ACC112 (cell line): Measurements from ENCODE around the gene PRKCZ.

ENCODE experiments used
- H2AFZ ChIP-seq: fragments of 200-600 bp; sonication (generic); one replicate; pipeline ENCODE4 v1.6.0; 2017; ENCODE audit warnings: antibody characterized with exemption, low read length; ENCODE audit not compliant: unreplicated experiment
- H3K27ac ChIP-seq: fragments of 200-600 bp; sonication (generic); 2 replicates; pipeline ENCODE4 v1.5.1; 2014; ENCODE audit warnings: low read depth, mild to moderate bottlenecking, antibody characterized with exemption, low read length, moderate library complexity
- H3K27me3 ChIP-seq: fragments of 200-600 bp; sonication (generic); 2 replicates; pipeline ENCODE4 v1.6.1; 2014; ENCODE audit warnings: mild to moderate bottlenecking, antibody characterized with exemption, low read length, moderate library complexity, mixed read lengths; ENCODE audit not compliant: insufficient read depth
- H3K36me3 ChIP-seq: fragments of 200-600 bp; sonication (generic); 2 replicates; pipeline ENCODE4 v1.6.1; 2016; ENCODE audit warnings: mild to moderate bottlenecking, antibody characterized with exemption, low read length, moderate library complexity, mixed read lengths; ENCODE audit not compliant: insufficient read depth
- H3K4me1 ChIP-seq: fragments of 200-600 bp; sonication (generic); one replicate; pipeline ENCODE4 v1.6.1; 2016; ENCODE audit warnings: low read length, mixed read lengths; ENCODE audit not compliant: insufficient read depth, unreplicated experiment, control insufficient read depth
- H3K4me3 ChIP-seq: fragments of 200-600 bp; sonication (generic); 2 replicates; pipeline ENCODE4 v1.5.1; 2014; ENCODE audit warnings: mild to moderate bottlenecking, low read depth, low read length
- H3K79me2 ChIP-seq: fragments of 200-600 bp; sonication (generic); one replicate; pipeline ENCODE4 v1.6.0; 2016; ENCODE audit warnings: low read length; ENCODE audit not compliant: control insufficient read depth, unreplicated experiment, insufficient read depth

PRKCZ gene

DNA sequence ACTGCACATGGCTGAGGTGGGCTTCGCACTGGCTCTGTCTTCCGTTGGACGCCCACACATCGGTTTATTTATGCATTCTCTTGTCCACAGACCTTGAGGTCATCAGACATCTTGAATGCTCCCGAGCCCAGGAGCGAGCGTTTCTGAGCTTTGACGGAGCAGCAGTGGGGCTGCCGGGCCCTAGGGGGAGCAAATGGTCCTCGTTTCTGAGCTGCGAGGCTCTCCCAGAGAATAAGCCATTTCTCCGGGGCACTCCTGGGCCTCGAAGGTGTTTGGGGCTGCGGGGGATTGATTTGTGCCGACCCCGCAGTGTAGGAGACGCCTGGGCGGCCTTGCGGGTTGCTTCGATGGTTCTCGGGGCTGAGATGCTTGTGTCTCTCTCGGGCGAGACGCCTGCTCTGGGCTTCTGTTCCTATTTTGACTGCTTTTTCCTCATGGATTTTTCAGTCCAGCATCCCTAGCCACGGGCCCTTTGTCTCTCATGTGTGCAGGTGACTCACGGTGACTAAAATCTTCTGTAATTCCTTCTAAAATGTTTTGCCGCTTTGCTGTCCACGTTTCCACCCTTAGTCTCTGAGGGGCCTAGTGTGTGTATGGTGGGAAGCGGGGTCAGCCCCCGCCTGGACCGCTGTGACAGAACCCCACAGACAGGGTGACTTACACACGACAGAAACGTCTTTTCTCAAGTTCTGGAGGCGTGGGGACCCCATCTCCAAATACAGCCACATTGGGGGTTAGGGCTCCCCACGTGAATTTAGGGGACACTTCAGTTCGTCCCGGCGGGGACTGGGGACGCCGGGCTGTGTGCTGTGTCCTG lies 82.2 kb downstream of the PRKCZ start:
- peak overlapping the region; percentile 73 for H3K4me3 ChIP-seq
- peak overlapping the region; percentile 90 for H3K27ac ChIP-seq
- peak overlapping the region; percentile 86 for H2AFZ ChIP-seq
- no peaks in the 10 kb centered on the region for H3K27me3 ChIP-seq
- no peaks in the 10 kb centered on the region for H3K36me3 ChIP-seq
- H3K79me2 ChIP-seq: no peaks in the 10 kb centered on the region
- H3K4me1 ChIP-seq: peaks cover 22% of the 10 kb centered on the region

DNA sequence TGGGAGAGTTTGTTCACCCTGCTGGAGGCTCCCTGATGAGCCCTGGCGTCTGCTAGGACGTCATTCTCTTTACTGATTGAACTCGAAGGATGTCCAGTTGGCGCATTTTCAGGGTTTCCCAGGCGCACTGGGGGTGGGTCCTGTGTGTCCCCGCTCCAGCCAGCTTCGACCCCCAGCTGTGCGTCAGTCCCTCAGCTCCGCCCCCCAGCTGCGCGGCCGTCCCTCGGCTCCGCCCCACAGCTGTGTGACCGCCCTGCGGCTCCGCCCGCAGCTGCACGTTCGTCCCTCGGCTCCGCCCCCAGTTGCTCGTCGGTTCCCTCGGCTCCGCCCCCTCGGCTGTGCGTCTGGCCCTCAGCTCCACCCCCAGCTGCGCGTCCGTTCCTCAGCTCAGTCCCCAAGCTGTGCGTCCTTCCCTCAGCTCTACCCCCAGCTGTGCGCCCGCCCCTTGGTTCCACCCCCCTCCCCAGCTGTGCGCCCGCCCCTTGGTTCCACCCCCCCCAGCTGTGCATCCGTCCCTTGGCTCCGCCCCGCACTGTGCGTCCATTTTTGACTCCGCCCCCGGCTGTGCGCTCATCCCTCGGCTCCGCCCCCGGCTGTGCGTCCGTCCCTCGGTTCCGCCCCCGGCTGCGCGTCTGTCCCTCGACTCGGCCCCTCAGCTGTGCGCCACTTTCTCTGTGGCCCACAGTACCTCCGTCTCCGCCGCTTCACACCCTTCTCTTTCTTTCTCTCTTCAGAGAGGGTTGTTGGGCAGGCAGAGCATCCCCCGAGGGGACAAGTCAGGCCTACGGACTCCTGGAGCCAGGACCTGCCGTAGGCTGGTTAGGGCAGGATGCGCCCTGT lies 83.0 kb downstream of the PRKCZ start:
- Histone ChIP-seq H3K4me1 (peaks cover 22% of the 10 kb centered on the region), H3K36me3 (no peaks in the 10 kb centered on the region), H2AFZ (peak overlapping the region; percentile 86), H3K4me3 (peak overlapping the region; percentile 73), H3K27me3 (peaks cover 5% of the 10 kb centered on the region; the same call in 1 of the 2 replicates), H3K27ac (peak overlapping the region; percentile 90), H3K79me2 (no peaks in the 10 kb centered on the region)

GRCh38 chr1:2133879-2134215 lies 83.6 kb downstream of the PRKCZ start:
- peaks cover 22% of the 10 kb centered on the region for H3K4me1 ChIP-seq
- H3K27me3 ChIP-seq: peaks cover 5% of the 10 kb centered on the region; the same call in 1 of the 2 replicates
- H3K4me3 ChIP-seq: peak overlapping the region; percentile 73

GRCh38 chr1:2134266-2134620 lies 84.0 kb downstream of the PRKCZ start:
- Histone ChIP-seq H3K4me3 (no peak overlapping the region), H3K27me3 (peaks cover 5% of the 10 kb centered on the region; the same call in 1 of the 2 replicates), H2AFZ (no peak overlapping the region), H3K27ac (no peak overlapping the region), H3K36me3 (no peaks in the 10 kb centered on the region), H3K4me1 (peaks cover 22% of the 10 kb centered on the region), H3K79me2 (no peaks in the 10 kb centered on the region)

More at GRCh38 chr1:2133879-2134215, 83.6 kb downstream of the PRKCZ start:
- Histone ChIP-seq H3K79me2 (no peaks in the 10 kb centered on the region), H3K27ac (no peak overlapping the region), H2AFZ (no peak overlapping the region), H3K36me3 (no peaks in the 10 kb centered on the region)

DNA sequence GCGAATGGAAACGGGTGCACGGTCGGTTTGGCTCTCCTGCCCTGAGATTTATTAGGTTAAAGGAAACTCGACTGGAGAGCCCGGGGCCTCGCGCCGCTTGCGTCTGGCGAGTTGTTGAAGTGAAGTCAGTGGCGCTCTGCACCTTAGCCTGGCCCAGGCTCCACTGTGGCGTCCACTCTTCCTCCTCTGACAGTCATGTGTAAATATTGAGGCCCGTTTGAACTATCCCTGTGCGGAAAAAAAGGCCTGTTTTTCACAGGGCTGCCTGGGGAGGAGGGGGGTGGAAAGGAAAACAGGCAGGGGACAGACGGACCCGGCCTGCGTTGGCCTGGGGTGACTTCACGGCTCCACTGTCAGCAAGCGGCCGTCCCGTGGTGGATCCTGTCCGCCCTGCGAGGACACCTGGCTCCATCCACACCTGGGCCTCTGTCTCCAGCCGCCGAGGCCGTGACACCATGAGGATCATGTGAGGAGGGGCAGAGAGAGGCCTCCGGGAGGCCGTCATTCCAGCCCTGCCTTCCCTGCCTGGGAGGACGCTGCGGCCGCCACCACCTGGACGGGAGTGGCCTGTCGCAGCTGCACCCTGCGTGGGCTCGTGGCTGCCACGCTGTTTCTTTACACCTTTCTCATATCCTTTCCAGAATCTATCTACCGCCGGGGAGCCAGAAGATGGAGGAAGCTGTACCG lies 84.6 kb downstream of the PRKCZ start:
- Histone ChIP-seq H3K79me2 (no peaks in the 10 kb centered on the region), H3K4me3 (no peak overlapping the region), H2AFZ (peak overlapping the region; percentile 53), H3K36me3 (no peaks in the 10 kb centered on the region), H3K27me3 (peaks cover 5% of the 10 kb centered on the region; the same call in 1 of the 2 replicates), H3K4me1 (peaks cover 22% of the 10 kb centered on the region), H3K27ac (peak overlapping the region; percentile 39; the same call in 1 of the 2 replicates)

DNA sequence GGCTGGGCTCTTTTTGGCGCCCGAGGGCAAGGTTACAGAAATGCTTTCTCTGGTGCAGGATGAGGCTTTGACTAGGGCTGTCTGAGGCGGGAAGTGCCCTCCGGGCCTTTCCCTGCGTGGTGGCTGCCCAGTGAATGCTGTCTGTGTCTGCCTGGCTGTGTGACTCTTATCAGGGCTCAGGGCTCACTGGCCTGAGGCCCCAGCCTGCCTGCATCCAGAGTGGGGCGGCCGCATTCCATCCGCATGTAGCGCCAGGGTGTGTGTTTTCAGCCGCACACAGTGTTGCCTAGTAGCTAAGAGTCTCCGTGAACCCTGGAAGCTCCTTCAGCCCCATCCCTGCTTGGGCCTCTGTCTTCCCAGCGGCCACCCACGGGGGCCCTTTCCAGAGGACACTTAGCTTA lies 85.2 kb downstream of the PRKCZ start:
- H3K79me2 ChIP-seq: no peaks in the 10 kb centered on the region
- peaks cover 5% of the 10 kb centered on the region; the same call in 1 of the 2 replicates for H3K27me3 ChIP-seq
- no peaks in the 10 kb centered on the region for H3K36me3 ChIP-seq
- peak overlapping the region; percentile 39; the same call in 1 of the 2 replicates for H3K27ac ChIP-seq
- peak overlapping the region; percentile 53 for H2AFZ ChIP-seq
- peaks cover 22% of the 10 kb centered on the region for H3K4me1 ChIP-seq
- H3K4me3 ChIP-seq: no peak overlapping the region

DNA sequence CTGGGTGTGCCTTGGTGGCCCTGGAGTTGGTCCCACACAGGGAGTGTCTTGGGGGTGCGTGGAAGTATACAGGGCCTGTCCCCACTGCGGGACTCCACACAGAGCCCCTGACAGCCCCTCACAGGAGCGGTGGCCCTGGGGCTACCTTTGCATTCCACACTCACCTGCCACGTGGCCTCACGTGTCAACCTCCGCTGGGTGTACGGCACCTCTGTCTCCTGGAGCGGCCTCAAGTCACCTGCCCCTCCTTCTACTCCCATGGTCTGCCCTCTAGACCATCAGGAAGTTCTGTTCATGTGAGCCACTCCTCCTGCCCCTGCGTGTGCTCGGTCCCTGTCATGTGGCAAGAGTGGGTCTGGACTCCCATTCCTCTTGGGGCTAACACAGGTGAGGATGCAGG lies 85.7 kb downstream of the PRKCZ start:
- Histone ChIP-seq H3K27ac (peak overlapping the region; percentile 39; the same call in 1 of the 2 replicates), H3K79me2 (no peaks in the 10 kb centered on the region), H3K4me3 (no peak overlapping the region), H3K4me1 (peaks cover 22% of the 10 kb centered on the region), H3K36me3 (no peaks in the 10 kb centered on the region), H2AFZ (no peak overlapping the region), H3K27me3 (peaks cover 5% of the 10 kb centered on the region; the same call in 1 of the 2 replicates)

- Histone ChIP-seq H3K36me3 (no peaks in the 10 kb centered on the region), H3K79me2 (no peaks in the 10 kb centered on the region), H3K4me1 (peaks cover 22% of the 10 kb centered on the region), H3K27me3 (peaks cover 5% of the 10 kb centered on the region; the same call in 1 of the 2 replicates), H3K27ac (no peak overlapping the region), H3K4me3 (no peak overlapping the region), H2AFZ (no peak overlapping the region)
Measured at GRCh38 chr1:2136386-2137235, 86.4 kb downstream of the PRKCZ start.

- H3K27me3 ChIP-seq: peaks cover 5% of the 10 kb centered on the region; the same call in 1 of the 2 replicates
- no peak overlapping the region for H3K4me3 ChIP-seq
- no peaks in the 10 kb centered on the region for H3K79me2 ChIP-seq
- H3K27ac ChIP-seq: no peak overlapping the region
- H2AFZ ChIP-seq: no peak overlapping the region
- H3K4me1 ChIP-seq: peaks cover 14% of the 10 kb centered on the region
- no peaks in the 10 kb centered on the region for H3K36me3 ChIP-seq
Measured at GRCh38 chr1:2137257-2138121, 87.3 kb downstream of the PRKCZ start.
